HG03103 (cell line): Measurements from ENCODE around the gene DCANP1.

Experiments
- ATAC-seq: cut with Tn5 transposase; IDR thresholded peaks from one replicate; pipeline ENCODE4 v1.9.1; 2021; ENCODE audit warnings: low read depth; ENCODE audit not compliant: unreplicated experiment

Gene DCANP1

GRCh38 chr5:135481387-135481786, 34.2 kb upstream of the DCANP1 start:
- no peak for ATAC-seq

- no peak for ATAC-seq
These were observed 33.4 kb upstream of the DCANP1 start for GRCh38 chr5:135480511-135480910.

- no peak for ATAC-seq
These were observed 31.8 kb upstream of the DCANP1 start for GRCh38 chr5:135478938-135479337.

- ATAC-seq: no peak
These were observed 30.5 kb upstream of the DCANP1 start for GRCh38 chr5:135477613-135478066.

GRCh38 chr5:135476615-135477581, 29.8 kb upstream of the DCANP1 start:
- ATAC-seq: no peak

- ATAC-seq: no peak
These were observed 27.0 kb upstream of the DCANP1 start for GRCh38 chr5:135473956-135474670.

GRCh38 chr5:135472141-135472540, 25.0 kb upstream of the DCANP1 start:
- ATAC-seq: no peak

GRCh38 chr5:135471726-135472125, 24.6 kb upstream of the DCANP1 start:
- no peak for ATAC-seq

- no peak for ATAC-seq
These were observed 22.8 kb upstream of the DCANP1 start for GRCh38 chr5:135469911-135470310.

- ATAC-seq: no peak
These were observed 21.4 kb upstream of the DCANP1 start for GRCh38 chr5:135468541-135468940.

- ATAC-seq: no peak
These were observed 20.8 kb upstream of the DCANP1 start for GRCh38 chr5:135467871-135468485.

- no peak for ATAC-seq
These were observed 20.0 kb upstream of the DCANP1 start for GRCh38 chr5:135467051-135467625.

- no peak for ATAC-seq
These were observed 19.3 kb upstream of the DCANP1 start for GRCh38 chr5:135466178-135467050.

GRCh38 chr5:135465391-135466122, 18.4 kb upstream of the DCANP1 start:
- ATAC-seq: no peak

GRCh38 chr5:135462304-135462703, 15.2 kb upstream of the DCANP1 start:
- ATAC-seq: peak; percentile 62

GRCh38 chr5:135461481-135462151, 14.5 kb upstream of the DCANP1 start:
- no peak for ATAC-seq

GRCh38 chr5:135460246-135461033, 13.3 kb upstream of the DCANP1 start:
- ATAC-seq: no peak

- ATAC-seq: no peak
These were observed 11.8 kb upstream of the DCANP1 start for GRCh38 chr5:135458921-135459331.
